ENCODE results near the gene MCCC2. TPM values are rescaled to one million over a fixed set of nuclear protein-coding genes. Genes with fewer than 3 reads are reported as not detected.

MCCC2 gene
- 32.1 and 32.4 TPM in 2 replicates for total RNA-seq

GRCh38 chr5:71586941-71587765, at the start of gene MCCC2:
TSS of gene MCCC2 (plus strand) at chr5:71587340. CDS start at chr5:71587426, 86 bp downstream.

Other genes starting within 250 kb of the MCCC2 start
- gene BDP1, start 131.7 kb upstream of the MCCC2 start, total RNA-seq: 17.2 and 18.7 TPM in 2 replicates
- not detected in 2 replicates for gene CARTPT, start 131.9 kb downstream of the MCCC2 start, total RNA-seq

All from mammary microvascular endothelial cell (primary cell).